ENCODE results near the gene AGPS. TPM values are rescaled to one million over a fixed set of nuclear protein-coding genes. Genes with fewer than 3 reads are reported as not detected.
"Not testable (repeated sequence)": the region's sequence is repeated elsewhere in the genome, so short reads cannot be mapped to it uniquely, and the experiment has no call there.

AGPS gene
- polyA plus RNA-seq (ENCODE audit: insufficient read length in 4 of 4), result 10 to 100 TPM; 42.2 to 50.0 (median 49.0) TPM

DNA sequence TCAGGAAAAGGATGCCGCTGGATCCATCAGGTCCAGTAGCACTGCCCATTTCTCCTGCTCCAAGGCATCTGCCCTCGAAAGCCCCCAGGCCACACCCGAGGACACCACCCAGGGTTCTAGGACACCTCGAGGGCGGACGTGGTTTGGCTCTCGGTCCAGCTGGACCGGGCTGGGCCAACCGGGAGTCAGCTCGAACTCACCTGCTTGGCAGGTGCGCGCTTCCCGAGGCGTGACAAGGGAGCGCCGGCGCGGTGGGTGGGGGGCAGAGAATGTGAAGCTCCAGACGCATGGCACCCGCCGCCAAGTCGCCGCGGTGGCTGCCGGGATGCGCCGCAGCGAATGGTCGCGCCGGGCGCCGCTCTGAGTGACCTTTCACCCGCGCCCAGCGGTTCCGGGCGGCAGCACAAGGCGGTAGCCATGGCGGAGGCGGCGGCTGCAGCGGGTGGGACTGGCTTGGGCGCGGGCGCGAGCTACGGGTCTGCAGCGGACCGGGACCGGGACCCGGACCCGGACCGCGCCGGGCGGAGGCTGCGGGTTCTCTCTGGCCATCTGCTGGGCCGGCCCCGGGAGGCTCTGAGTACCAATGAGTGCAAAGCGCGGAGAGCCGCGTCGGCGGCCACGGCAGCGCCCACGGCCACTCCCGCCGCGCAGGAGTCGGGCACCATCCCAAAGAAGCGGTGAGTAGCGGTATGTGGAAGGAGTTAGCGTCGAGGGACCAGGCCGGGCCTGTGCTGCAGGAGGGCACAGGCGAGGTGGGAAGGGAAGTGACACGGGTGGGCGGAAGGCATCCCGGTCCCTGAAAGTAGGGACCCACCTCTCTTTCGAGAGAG, at the start of gene AGPS:
AGPS (plus strand) TSS at position 401 of the 830 bp plus-strand sequence; CDS start at position 418, 17 bp downstream.
- DNase-seq (ENCODE audit: low read depth in 4 of 4, low spot score in 2 of 4), result peak in 1 of 4 donors; percentile 53

DNA sequence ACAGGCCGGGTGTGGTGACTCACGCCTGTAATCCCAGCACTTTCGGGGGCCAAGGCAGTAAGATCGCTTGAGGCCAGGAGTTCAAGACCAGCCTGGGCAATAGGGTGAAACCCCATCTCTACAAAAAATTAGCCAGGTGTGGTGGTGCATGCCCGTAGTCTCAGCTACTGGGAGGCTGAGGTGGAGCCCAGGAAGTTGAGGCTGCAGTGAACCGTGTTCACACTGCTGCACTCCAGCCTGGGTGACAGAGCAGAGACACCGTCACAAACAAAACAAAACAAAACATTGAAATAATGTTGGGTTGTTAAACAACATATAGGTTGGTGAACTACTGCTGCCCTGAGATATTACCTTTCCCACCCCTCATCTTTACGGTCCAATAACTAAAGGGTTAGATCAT, 48.8 kb upstream of the AGPS start:
- no peak for DNase-seq (ENCODE audit: low read depth in 4 of 4, low spot score in 2 of 4)

- no peak for DNase-seq (ENCODE audit: low read depth in 4 of 4, low spot score in 2 of 4)
Observed at GRCh38 chr2:177344316-177344715, 48.3 kb upstream of the AGPS start.

DNA sequence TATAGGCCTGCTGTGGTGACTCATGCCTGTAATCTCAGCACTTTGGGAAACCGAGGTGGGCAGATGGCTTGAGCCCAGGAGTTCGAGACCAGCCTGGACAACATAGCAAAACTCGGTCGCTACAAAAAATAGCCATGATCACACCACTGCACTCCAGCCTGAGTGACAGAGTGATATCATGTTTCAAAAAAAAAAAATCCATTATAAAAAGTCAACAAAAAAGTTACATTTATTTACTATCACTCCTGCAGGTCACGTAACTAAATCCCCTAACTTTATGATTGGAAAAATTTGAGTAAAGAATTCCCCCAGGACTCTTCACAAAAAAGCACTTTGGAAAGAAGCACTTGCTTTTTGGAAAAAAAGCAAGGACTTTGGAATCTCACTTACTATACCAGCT, 46.4 kb upstream of the AGPS start:
- no peak for DNase-seq (ENCODE audit: low read depth in 4 of 4, low spot score in 2 of 4)

- no peak for DNase-seq (ENCODE audit: low read depth in 4 of 4, low spot score in 2 of 4)
Observed at GRCh38 chr2:177347570-177347969, 45.0 kb upstream of the AGPS start.

- DNase-seq (ENCODE audit: low read depth in 4 of 4, low spot score in 2 of 4), result no peak
Observed at GRCh38 chr2:177348118-177348654, 44.4 kb upstream of the AGPS start.

- no peak for DNase-seq (ENCODE audit: low read depth in 4 of 4, low spot score in 2 of 4)
Observed at GRCh38 chr2:177348733-177349693, 43.6 kb upstream of the AGPS start.

DNA sequence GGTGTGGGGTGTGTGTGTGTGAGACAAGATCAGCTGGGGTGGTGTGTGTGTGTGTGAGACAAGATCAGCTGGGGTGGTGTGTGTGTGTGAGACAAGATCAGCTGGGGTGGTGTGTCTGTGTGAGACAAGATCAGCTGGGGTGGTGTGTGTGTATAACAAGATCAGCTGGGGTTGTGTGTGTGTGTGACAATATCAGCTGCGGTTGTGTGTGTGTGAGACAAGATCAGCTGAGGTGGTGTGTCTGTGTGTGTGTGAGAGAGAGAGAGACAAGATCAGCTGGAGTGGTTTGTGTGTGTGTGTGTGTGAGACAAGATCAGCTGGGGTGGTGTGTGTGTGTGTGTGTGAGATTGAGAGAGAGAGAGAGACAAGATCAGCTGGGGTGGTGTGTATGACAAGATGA, 41.9 kb upstream of the AGPS start:
- DNase-seq (ENCODE audit: low read depth in 4 of 4, low spot score in 2 of 4), result not testable (repeated sequence)

DNA sequence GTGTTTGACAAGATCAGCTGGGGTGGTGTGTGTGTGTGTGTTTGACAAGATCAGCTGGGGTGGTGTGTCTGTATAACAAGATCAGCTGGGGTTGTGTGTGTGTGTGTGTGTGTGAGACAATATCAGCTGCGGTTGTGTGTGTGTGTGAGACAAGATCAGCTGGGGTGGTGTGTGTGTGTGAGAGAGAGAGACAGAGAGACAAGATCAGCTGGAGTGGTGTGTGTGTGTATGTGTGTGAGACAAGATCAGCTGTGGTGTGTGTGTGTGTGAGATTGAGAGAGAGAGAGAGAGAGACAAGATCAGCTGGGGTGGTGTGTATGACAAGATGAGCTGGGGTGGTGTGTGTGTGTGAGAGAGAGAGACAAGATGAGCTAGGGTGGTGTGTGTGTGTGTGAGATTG, 41.5 kb upstream of the AGPS start:
- DNase-seq (ENCODE audit: low read depth in 4 of 4, low spot score in 2 of 4), result not testable (repeated sequence)

DNA sequence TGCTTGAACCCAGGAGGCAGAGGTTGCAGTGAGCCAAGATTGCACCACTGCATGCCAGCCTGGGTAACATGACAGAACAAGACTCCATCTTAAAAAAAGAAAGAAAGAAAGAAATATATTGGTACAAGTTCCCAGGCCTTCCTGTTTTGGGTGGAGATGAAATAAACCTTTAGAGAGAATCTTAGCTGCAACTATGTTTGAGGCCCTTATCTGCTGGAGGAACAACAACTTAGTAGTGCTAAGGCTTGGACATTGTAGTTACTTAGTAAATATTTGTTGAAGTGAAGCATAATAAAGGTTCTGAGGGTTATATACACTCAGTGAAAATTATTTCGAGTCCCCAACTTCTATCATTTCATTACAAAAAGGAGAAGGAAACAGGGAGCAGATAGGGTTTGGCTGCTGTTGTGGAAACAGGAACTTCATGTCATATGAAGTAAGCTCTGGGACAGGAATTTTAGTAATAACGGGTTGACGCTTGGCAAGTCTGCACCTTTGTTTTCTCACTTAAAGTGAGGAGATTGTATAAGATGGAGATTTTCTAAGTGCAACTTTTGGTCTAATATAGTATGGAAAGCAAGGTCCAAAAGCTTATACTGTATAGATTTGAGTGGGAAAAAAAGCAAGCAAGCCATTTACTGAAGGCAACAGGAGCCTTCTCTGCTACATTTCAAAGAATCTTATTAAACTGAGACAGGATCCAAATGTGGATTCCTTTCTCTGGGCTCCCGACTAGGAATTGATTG, 40.0 kb upstream of the AGPS start:
- DNase-seq (ENCODE audit: low read depth in 4 of 4, low spot score in 2 of 4), result no peak

- DNase-seq (ENCODE audit: low read depth in 4 of 4, low spot score in 2 of 4), result no peak
Observed at GRCh38 chr2:177353187-177353478, 39.4 kb upstream of the AGPS start.

- DNase-seq (ENCODE audit: low read depth in 4 of 4, low spot score in 2 of 4), result not testable (repeated sequence)
Observed at GRCh38 chr2:177354541-177354940, 38.0 kb upstream of the AGPS start.

GRCh38 chr2:177355874-177356273, 36.7 kb upstream of the AGPS start:
- no peak for DNase-seq (ENCODE audit: low read depth in 4 of 4, low spot score in 2 of 4)

GRCh38 chr2:177359836-177360595, 32.6 kb upstream of the AGPS start:
- DNase-seq (ENCODE audit: low read depth in 4 of 4, low spot score in 2 of 4), result no peak

DNA sequence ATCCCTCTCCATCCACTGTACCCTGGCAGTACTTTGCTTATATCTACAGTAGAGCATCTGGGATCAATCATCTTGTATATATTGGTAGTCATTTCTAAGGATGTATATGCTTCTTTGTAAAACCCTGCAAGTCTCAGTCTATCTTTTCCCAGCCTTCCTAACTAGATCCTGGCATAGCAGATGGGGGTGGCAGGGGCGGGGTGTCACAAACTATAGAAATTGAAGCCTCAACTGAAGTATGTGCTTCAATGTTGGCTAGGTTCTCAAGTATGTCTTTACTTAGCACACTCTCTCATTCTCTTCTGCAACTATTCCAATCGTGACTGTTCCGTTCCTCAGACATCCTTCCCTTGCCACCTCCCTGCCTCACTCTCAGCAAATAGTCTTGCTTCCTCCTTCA, 30.1 kb upstream of the AGPS start:
- no peak for DNase-seq (ENCODE audit: low read depth in 4 of 4, low spot score in 2 of 4)

DNA sequence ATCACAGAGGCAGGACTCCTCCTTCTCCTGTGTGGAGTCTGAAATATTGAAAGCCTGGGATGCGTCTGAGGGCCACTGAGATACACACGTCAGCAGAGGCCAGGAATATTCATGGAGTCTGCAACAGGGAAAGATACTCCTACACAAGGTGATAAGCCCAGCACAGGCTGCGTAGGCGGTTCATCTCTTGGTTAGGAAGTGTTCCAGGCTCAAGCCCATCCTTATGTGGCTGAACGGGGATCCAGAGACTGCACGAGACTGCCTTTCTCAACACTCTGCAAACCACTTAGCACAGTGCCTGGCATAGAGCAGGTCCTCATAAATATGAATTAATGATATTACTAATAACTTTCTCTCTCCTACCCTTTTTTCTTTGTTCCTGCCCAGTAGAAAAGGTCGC, 29.2 kb upstream of the AGPS start:
- no peak for DNase-seq (ENCODE audit: low read depth in 4 of 4, low spot score in 2 of 4)

DNA sequence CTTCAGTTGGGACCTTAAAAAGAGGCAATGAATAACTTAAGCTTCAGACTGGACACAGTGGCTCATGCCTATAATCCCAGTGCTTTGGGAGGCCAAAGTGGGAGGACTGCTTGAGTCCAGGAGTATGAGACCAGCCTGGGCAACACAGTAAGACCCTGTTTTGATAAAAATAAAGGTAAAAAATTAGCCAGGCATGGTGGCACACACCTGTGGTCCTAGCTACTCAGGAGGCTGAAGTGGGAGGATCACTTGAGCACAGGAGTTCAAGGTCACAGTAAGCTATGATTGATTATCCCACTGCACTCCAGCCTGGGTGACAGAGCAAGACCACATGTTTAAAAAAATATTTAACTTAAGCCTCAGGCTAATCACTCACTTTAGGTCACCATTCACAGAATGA, 26.8 kb upstream of the AGPS start:
- not testable (repeated sequence) for DNase-seq (ENCODE audit: low read depth in 4 of 4, low spot score in 2 of 4)

DNA sequence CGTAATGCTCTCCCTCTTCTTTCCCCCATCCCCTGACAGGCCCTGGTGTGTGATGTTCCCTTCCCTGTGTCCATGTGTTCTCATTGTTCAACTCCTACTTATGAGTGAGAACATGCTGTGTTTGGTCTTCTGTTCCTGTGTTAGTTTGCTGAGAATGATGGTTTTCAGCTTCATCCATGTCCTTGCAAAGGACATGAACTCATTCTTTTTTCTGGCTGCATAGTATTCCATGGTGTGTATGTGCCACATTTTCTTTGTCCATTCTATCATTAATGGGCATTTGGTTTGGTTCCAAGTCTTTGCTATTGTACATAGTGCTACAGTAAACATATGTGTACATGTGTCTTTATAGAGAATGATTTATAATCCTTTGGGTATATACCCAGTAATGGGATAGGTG, 24.6 kb upstream of the AGPS start:
- not testable (repeated sequence) for DNase-seq (ENCODE audit: low read depth in 4 of 4, low spot score in 2 of 4)

GRCh38 chr2:177379354-177379753, 13.2 kb upstream of the AGPS start:
- no peak for DNase-seq (ENCODE audit: low read depth in 4 of 4, low spot score in 2 of 4)

GRCh38 chr2:177380181-177380580, 12.4 kb upstream of the AGPS start:
- no peak for DNase-seq (ENCODE audit: low read depth in 4 of 4, low spot score in 2 of 4)
